ENCODE measurements around the gene SGTA. TPM values are rescaled to one million over a fixed set of nuclear protein-coding genes. Genes with fewer than 3 reads are reported as not detected.

SGTA gene
- total RNA-seq, 2 donors from 2014 or later = 29.2 to 30.7 TPM

GRCh38 chr19:2733930-2734588, 49.0 kb downstream of the SGTA start:
- intact Hi-C loops (cut with DNase I) = no loop called here
- DNase-seq (ENCODE audit: low spot score) = no peak

- intact Hi-C loops (cut with DNase I) = no loop called here
- DNase-seq (ENCODE audit: low spot score) = no peak
Measured at GRCh38 chr19:2732883-2733282, 50.2 kb downstream of the SGTA start.

GRCh38 chr19:2732157-2732725, 50.8 kb downstream of the SGTA start:
- no peak for DNase-seq (ENCODE audit: low spot score)
- intact Hi-C loops (cut with DNase I) = no loop called here

GRCh38 chr19:2731181-2731995, 51.7 kb downstream of the SGTA start:
- no peak for DNase-seq (ENCODE audit: low spot score)
- intact Hi-C loops (cut with DNase I) = no loop called here

DNA sequence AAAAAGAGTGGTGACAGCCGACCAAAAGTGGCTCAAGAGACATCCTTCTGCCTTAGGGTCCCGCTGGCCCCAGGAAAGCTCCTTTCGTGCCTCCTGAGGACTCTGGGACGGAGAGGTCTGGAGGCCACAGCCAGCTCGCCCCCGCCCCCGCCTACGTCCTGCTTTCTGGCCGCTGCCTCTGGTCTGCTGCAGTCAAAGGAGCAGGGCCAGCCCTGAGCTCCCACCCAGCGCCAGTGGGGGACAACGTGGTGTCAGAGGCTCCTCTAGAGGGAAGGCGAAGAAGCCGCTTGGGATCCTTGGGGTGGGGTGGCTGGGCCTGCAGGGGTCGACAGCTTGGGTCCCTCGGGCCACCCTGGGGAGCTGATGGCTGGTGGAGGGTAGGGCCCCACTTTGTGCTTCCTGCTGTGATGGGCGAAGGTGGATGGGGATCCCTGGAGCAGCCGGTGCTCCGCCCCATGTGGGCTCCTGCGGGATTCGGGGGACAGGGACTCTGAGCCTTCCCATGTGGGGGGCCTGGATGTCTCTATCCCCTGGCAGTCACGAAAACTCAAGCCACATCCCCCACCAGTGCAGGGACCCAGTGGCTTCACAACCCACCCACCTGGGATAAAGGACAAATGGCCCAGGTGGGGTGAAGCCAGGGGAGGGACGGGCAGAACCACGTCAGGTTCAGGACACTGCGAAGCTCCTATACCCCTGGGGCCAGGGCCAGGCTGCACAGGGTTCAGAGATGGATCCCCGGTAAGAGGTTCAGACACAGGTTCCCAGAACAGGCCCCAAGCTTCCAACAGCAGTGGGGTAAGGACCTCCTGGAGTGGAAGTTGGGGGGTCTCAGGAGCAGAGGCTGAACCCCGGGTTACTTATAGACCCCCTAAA, 52.9 kb downstream of the SGTA start:
- intact Hi-C loops (cut with DNase I) = no loop called here
- no peak for DNase-seq (ENCODE audit: low spot score)

DNA sequence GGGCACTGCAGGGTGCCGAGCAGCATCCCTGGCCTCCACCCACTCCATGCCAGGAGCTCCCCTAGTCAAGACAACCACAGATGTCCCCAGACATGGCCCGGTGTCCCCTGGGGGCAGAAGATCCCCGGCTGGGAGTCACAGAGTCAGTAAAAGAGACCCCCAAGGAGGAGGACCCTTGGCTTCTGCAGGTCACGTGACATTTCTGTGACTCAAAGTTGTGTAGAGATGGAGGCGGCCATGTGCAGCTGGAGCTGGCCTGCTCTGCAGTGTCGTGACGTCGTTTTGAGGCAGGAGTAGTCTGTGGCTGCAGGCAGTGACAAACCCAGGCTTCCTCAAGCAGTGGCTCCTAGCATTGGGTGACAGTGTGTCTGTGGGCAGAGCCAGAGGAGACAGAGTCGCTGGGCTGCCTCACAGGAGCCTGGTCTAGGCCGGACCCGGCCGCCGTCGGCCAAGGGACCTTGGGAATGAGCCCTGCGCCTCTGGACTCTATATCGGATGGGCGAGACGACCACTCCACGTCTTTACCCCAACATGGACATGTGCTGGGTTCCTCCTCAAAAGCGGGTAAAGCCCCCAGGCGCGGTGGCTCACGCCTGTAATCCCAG, 54.2 kb downstream of the SGTA start:
- intact Hi-C loops (cut with DNase I) = no loop called here
- DNase-seq (ENCODE audit: low spot score) = no peak

DNA sequence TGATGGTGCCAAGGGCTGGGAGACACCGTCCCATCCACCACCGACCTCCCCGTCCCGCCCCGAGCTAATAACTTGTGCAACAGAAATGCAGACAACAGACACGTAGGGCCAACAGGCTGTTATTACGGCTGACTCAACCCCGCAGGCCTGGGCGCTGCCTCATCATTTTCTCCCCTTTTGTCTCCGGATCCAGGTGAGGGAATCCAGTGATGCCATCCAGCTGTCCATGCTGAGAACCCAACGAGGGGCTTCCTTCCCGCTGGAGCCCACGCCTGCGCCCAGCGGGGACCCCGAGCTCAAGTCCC, 55.5 kb downstream of the SGTA start:
- DNase-seq (ENCODE audit: low spot score) = no peak
- intact Hi-C loops (cut with DNase I) = no loop called here

GRCh38 chr19:2726904-2727639, 56.0 kb downstream of the SGTA start:
- no peak for DNase-seq (ENCODE audit: low spot score)
- intact Hi-C loops (cut with DNase I) = no loop called here

DNA sequence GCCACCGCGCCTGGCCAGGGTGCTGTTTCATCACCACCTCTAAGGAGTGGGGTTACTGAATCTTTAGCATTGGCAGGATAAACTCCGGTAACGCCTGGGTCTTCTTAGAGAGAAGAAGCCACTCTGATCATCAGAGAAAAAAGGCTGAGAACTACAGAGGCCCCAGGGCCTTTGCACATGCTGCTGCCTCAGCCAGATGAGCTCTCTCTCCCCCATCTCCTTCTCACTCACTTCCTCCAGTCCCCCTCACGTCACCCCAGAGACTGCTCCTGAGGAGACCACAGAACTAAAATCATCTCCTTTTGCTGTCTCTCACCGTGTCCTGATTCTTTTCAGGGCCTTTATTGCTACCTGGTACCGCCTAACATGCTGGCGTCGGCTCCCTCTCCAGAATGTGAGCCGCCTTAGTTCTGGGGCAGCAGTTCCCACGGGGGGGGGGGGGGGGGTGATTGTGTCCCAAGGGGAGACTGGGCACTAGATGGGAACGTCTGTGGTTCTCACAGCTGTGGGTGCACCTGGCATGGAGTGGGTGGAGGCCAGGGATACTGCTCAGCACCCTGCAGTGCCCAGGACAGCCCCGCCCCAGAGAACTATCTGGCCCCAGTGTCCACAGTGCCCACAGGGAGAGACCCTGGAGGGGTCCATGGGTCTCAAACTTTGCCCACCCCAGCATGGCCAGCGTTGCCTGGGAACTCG, 56.8 kb downstream of the SGTA start:
- no peak for DNase-seq (ENCODE audit: low spot score)
- intact Hi-C loops (cut with DNase I) = no loop called here

DNA sequence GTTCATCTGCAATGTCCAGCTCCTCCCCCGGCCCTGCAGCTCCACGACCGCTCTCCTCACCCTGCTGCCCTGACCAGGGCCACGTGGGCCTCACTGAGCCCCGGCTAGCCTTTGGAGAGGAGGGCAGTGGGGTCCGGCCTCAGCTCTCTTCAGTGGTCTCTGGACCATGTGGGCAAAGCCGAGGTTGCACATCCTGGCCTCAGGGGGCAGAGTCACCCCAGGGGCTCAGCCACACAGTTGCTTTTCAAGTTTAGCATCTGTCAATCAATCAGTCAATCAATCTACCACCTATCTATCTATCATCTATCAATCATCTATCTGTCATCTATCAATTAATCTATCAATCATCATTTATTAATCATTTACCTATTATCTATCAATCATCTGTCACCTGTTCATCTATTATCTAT, 58.9 kb downstream of the SGTA start:
- no peak for DNase-seq (ENCODE audit: low spot score)
- intact Hi-C loops (cut with DNase I) = no loop called here

- intact Hi-C loops (cut with DNase I) = no loop called here
- DNase-seq (ENCODE audit: low spot score) = no peak
Measured at GRCh38 chr19:2723747-2724146, 59.3 kb downstream of the SGTA start.

GRCh38 chr19:2723345-2723715, 59.7 kb downstream of the SGTA start:
- intact Hi-C loops (cut with DNase I) = no loop called here
- no peak for DNase-seq (ENCODE audit: low spot score)

- peak; percentile 94 for DNase-seq (ENCODE audit: low spot score)
- intact Hi-C loops (cut with DNase I) = no loop called here
Measured at GRCh38 chr19:2722541-2723344, 60.3 kb downstream of the SGTA start.

- intact Hi-C loops (cut with DNase I) = no loop called here
- DNase-seq (ENCODE audit: low spot score) = no peak
Measured at GRCh38 chr19:2721570-2722540, 61.2 kb downstream of the SGTA start.

DNA sequence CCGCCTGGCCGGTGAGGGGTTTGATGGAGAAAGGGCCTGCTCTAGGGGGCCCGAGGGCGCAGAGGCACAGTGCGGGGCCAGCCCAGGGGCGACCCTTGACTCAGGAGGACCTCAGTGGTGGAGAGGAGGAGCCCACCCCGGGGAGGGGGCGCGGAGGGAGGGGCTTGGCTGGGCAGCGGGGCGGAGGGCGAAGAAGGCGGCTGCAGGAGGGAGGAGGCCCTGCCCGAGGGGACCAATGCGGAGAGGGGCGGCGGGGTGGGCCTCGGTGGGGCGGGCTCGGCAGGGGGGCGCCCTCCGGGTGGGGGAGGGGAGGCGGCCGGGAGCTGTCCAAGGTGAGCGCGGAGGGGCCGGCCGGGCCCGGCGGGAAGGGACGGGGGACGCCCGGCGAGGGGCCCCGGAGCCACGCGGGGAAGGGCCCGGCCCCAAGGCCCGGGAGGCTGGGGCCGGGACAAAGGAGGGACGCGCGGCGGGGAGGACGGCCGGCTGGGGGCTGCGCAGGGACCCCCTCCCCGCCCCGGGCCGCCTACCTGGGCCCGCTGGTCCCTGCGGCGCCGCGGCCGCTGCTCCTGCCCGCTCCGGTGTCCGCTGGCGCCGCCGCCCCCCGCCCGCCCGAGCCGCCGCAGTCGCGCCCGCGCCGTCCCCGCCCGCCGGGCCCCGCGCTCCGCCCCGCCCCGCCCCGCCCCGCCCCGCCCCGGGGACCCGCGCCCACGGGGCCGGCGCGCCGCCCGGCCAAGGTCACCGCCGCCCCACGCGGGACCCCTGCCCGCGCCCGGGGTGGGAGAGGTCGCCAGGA, 62.1 kb downstream of the SGTA start, which contains the start of gene DIRAS1:
TSS of gene DIRAS1 (minus strand) at position 596 of the 793 bp plus-strand sequence. CDS start 3,566 bp downstream, outside the sequence.
- intact Hi-C loops (cut with DNase I) = no loop called here
- peak; percentile 77 for DNase-seq (ENCODE audit: low spot score)
